NCI-H82 (cell line): ENCODE measurements around the gene GTF2H4.
"Not testable (repeated sequence)": the region's sequence is repeated elsewhere in the genome, so short reads cannot be mapped to it uniquely, and the experiment has no call there.

Experiments
- DNase-seq: peaks from one replicate; lab custom pipeline; 2025; lab: John Stamatoyannopoulos, UW

The GTF2H4 gene

GRCh38 chr6:30907758-30908591, at the start of gene GTF2H4:
TSS of gene GTF2H4 (plus strand) at chr6:30908207.
- peak; percentile 100 for DNase-seq

- not testable (repeated sequence) for DNase-seq
Observed at GRCh38 chr6:30859726-30860125, 48.3 kb upstream of the GTF2H4 start.

- DNase-seq: no peak
Observed at GRCh38 chr6:30861257-30862048, 46.6 kb upstream of the GTF2H4 start.

GRCh38 chr6:30862156-30862875, 45.7 kb upstream of the GTF2H4 start:
- DNase-seq: no peak

GRCh38 chr6:30864325-30864724, 43.7 kb upstream of the GTF2H4 start:
- DNase-seq: no peak

- DNase-seq: not testable (repeated sequence)
Observed at GRCh38 chr6:30869241-30869749, 38.7 kb upstream of the GTF2H4 start.

- DNase-seq: no peak
Observed at GRCh38 chr6:30870546-30870945, 37.5 kb upstream of the GTF2H4 start.

GRCh38 chr6:30871592-30872183, 36.3 kb upstream of the GTF2H4 start:
- no peak for DNase-seq

- DNase-seq: no peak
Observed at GRCh38 chr6:30873137-30873640, 34.8 kb upstream of the GTF2H4 start.

GRCh38 chr6:30873795-30874194, 34.2 kb upstream of the GTF2H4 start:
- not testable (repeated sequence) for DNase-seq

- DNase-seq: peak; percentile 93
Observed at GRCh38 chr6:30875244-30876038, 32.6 kb upstream of the GTF2H4 start.

- DNase-seq: no peak
Observed at GRCh38 chr6:30876039-30876730, 31.8 kb upstream of the GTF2H4 start.

GRCh38 chr6:30877419-30878262, 30.4 kb upstream of the GTF2H4 start:
- DNase-seq: peak; percentile 90

- no peak for DNase-seq
Observed at GRCh38 chr6:30879684-30880427, 28.2 kb upstream of the GTF2H4 start.

GRCh38 chr6:30880698-30881252, 27.2 kb upstream of the GTF2H4 start:
- peak; percentile 62 for DNase-seq

- DNase-seq: peak; percentile 76
Observed at GRCh38 chr6:30881392-30882203, 26.4 kb upstream of the GTF2H4 start.

- DNase-seq: peak; percentile 47
Observed at GRCh38 chr6:30882204-30882758, 25.7 kb upstream of the GTF2H4 start.
